Measurements from ENCODE around the gene PUM1.

Gene PUM1

DNA sequence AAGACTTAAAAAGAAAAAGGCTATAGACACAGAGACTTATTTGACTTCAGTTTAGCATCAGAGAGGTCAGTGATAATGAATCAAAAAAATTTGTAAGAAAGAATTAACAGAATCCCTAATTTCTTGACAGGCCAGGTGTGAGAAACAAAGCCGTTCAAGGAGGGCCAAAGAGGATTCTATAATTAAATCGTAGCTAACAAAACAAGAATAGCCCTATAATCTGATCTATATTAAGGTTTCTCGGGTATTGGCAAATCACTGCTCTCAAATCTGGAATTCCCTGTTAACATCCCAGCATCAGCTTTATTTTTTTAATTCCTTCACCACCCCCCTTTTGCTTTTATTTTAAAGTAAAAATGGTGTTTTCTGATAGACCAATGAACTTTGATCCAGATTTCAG, 60.3 kb downstream of the PUM1 start:
- CTCF ChIA-PET: no interaction called here
- TF ChIP-seq FOXM1 (IDR thresholded peaks at IDR 0.05; ENCODE audit: borderline replicate concordance) (no peak), ARNT (IDR thresholded peaks at IDR 0.05) (no peak), FOXK2 (IDR thresholded peaks at IDR 0.05) (no peak), HDGF (IDR thresholded peaks at IDR 0.05; ENCODE audit: borderline replicate concordance) (no peak), TARDBP (IDR thresholded peaks at IDR 0.05) (no peak), FOXA1 (IDR thresholded peaks at IDR 0.05) (no peak), L3MBTL2 (conservative IDR thresholded peaks at IDR 0.05) (no peak)
- no peak for DNase-seq (ENCODE audit: extremely low spot score)
- POLR2A ChIA-PET: no interaction called here

DNA sequence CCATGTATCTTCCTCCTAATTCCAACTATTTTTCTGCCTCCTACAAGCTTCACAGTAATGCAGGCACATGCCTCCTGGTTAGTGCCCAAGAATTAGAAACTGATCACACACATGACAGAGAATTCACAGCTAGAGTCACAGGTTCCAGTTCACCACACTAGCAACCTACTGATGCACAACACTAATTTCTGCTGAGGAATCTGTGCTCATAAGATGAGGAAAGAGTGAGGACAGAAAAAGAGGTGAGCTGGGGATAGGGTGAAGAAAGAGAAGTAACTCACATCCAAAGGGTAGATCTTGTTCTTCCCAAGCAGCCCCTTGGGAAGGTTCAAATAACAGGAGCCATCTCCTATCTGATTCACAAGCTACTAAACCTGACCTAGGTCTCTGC, 61.3 kb downstream of the PUM1 start:
- ChIA-PET CTCF (no interaction called here), POLR2A (no interaction called here)
- no peak for DNase-seq (ENCODE audit: extremely low spot score)
- TF ChIP-seq ZNF384 (IDR thresholded peaks at IDR 0.05) (no peak), ARNT (IDR thresholded peaks at IDR 0.05) (no peak), TARDBP (IDR thresholded peaks at IDR 0.05) (no peak), FOXK2 (IDR thresholded peaks at IDR 0.05) (no peak), LEF1 (IDR thresholded peaks at IDR 0.05; ENCODE audit: borderline replicate concordance) (no peak), SP1 (IDR thresholded peaks at IDR 0.05) (no peak), SUZ12 (IDR thresholded peaks at IDR 0.05) (no peak), BHLHE40 (IDR thresholded peaks at IDR 0.05; ENCODE audit: borderline replicate concordance) (no peak), NFRKB (IDR thresholded peaks at IDR 0.05) (no peak), ELF4 (IDR thresholded peaks at IDR 0.05) (no peak), FOXM1 (IDR thresholded peaks at IDR 0.05; ENCODE audit: borderline replicate concordance) (no peak), CTBP1 (IDR thresholded peaks at IDR 0.05; ENCODE audit: borderline replicate concordance) (no peak), FOXA1 (IDR thresholded peaks at IDR 0.05) (no peak), L3MBTL2 (conservative IDR thresholded peaks at IDR 0.05) (no peak), HDGF (IDR thresholded peaks at IDR 0.05; ENCODE audit: borderline replicate concordance) (no peak)
- TF ChIP-seq, protein P1, sequence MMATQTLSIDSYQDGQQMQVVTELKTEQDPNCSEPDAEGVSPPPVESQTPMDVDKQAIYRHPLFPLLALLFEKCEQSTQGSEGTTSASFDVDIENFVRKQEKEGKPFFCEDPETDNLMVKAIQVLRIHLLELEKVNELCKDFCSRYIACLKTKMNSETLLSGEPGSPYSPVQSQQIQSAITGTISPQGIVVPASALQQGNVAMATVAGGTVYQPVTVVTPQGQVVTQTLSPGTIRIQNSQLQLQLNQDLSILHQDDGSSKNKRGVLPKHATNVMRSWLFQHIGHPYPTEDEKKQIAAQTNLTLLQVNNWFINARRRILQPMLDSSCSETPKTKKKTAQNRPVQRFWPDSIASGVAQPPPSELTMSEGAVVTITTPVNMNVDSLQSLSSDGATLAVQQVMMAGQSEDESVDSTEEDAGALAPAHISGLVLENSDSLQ (IDR thresholded peaks at IDR 0.05): no peak

DNA sequence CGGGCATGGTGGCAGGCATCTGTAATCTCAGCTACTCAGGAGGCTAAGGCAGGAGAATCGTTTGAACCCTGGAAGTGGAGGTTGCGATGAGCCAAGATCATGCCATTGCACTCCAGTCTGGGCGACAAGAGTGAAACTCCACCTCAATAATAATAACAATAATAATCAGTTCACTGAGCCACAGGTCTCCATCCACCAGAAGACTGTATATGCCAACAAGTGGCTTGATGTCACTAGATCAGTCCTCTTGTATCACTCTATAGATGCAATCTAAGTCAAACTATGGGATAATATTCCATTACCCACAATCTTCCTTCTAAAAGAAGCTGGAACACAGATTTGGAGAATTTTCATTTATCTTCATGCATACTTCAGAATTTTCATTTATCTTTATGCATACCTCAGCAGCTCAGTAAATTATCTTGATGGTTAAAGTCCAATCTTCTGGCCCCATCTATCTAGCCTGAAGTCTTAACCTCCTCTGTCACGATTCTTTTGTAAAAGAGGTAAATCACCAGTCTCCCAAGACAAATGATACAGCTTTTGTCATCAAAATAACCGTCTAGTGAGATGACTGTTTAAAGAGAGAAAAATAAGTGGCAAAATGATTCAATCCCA, 61.8 kb downstream of the PUM1 start:
- DNase-seq (ENCODE audit: extremely low spot score): no peak
- TF ChIP-seq TARDBP (IDR thresholded peaks at IDR 0.05) (no peak), CTBP1 (IDR thresholded peaks at IDR 0.05; ENCODE audit: borderline replicate concordance) (no peak), FOXM1 (IDR thresholded peaks at IDR 0.05; ENCODE audit: borderline replicate concordance) (no peak), HDGF (IDR thresholded peaks at IDR 0.05; ENCODE audit: borderline replicate concordance) (no peak), FOXA1 (IDR thresholded peaks at IDR 0.05) (no peak), NFRKB (IDR thresholded peaks at IDR 0.05) (no peak), LEF1 (IDR thresholded peaks at IDR 0.05; ENCODE audit: borderline replicate concordance) (no peak), ZNF384 (IDR thresholded peaks at IDR 0.05) (no peak), ELF4 (IDR thresholded peaks at IDR 0.05) (no peak)
- TF ChIP-seq, protein P1 (IDR thresholded peaks at IDR 0.05): no peak
- ChIA-PET POLR2A (no interaction called here), CTCF (no interaction called here)

DNA sequence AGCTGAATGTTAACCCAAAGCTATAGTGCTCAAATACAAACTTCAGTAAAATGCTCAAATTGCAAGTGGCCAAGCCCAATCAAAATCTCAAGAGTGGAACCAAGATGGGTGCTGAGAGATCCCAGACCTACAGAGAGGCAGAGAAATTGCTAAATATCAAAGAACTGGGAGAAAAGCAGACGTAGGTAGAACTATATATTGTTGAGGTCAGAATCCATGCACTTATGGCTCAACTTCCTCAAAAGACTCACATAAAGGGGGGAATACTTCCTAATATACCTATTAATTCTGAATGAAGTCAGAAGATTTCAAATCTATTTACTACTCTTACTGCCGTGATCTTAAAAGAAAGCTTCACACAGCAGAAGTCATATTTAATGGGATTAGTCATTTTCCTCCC, 65.2 kb downstream of the PUM1 start:
- CTCF ChIA-PET: no interaction called here

DNA sequence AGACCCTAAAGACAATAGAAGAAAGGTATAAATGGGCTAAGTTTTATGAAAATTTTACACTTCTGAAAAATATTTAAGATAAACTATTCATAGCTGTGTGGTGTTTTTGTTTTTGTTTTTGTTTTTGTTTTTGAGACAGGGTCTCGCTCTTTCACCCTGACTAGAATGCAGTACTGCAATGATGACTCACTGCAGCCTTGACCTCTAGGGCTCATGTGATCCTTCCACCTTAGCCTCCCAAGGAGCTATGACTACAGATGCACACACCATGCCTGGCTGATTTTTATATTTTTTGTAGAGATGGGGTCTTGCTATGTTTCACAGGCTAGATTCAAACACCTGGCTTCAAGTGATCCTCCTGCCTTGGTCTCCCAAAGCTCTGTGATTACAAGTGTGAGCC, 66.6 kb downstream of the PUM1 start:
- no peak for DNase-seq (ENCODE audit: extremely low spot score)
- CTCF ChIA-PET: interaction anchor here (1.2 kb wide), 1 partner anchor 122 kb away, joined by 3 read pairs; no protein-coding TSS in a partner anchor

More for the DNA sequence above, 65.2 kb downstream of the PUM1 start:
- TF ChIP-seq ELF4 (IDR thresholded peaks at IDR 0.05) (no peak), SUZ12 (IDR thresholded peaks at IDR 0.05) (no peak), BHLHE40 (IDR thresholded peaks at IDR 0.05; ENCODE audit: borderline replicate concordance) (no peak), FOXM1 (IDR thresholded peaks at IDR 0.05; ENCODE audit: borderline replicate concordance) (no peak), FOXK2 (IDR thresholded peaks at IDR 0.05) (no peak), ARNT (IDR thresholded peaks at IDR 0.05) (no peak), HDGF (IDR thresholded peaks at IDR 0.05; ENCODE audit: borderline replicate concordance) (no peak), NFRKB (IDR thresholded peaks at IDR 0.05) (no peak), FOXA1 (IDR thresholded peaks at IDR 0.05) (no peak), TARDBP (IDR thresholded peaks at IDR 0.05) (no peak), L3MBTL2 (conservative IDR thresholded peaks at IDR 0.05) (no peak), ZNF384 (IDR thresholded peaks at IDR 0.05) (no peak), LEF1 (IDR thresholded peaks at IDR 0.05; ENCODE audit: borderline replicate concordance) (no peak), SP1 (IDR thresholded peaks at IDR 0.05) (no peak), CTBP1 (IDR thresholded peaks at IDR 0.05; ENCODE audit: borderline replicate concordance) (no peak)
- TF ChIP-seq, protein P1 (IDR thresholded peaks at IDR 0.05): no peak
- POLR2A ChIA-PET: no interaction called here
- no peak for DNase-seq (ENCODE audit: extremely low spot score)

More for the DNA sequence above, 66.6 kb downstream of the PUM1 start:
- TF ChIP-seq HDGF (IDR thresholded peaks at IDR 0.05; ENCODE audit: borderline replicate concordance) (no peak), FOXM1 (IDR thresholded peaks at IDR 0.05; ENCODE audit: borderline replicate concordance) (no peak), FOXK2 (IDR thresholded peaks at IDR 0.05) (no peak), SUZ12 (IDR thresholded peaks at IDR 0.05) (no peak), TARDBP (IDR thresholded peaks at IDR 0.05) (no peak), ELF4 (IDR thresholded peaks at IDR 0.05) (no peak), CTBP1 (IDR thresholded peaks at IDR 0.05; ENCODE audit: borderline replicate concordance) (no peak), BHLHE40 (IDR thresholded peaks at IDR 0.05; ENCODE audit: borderline replicate concordance) (no peak), SP1 (IDR thresholded peaks at IDR 0.05) (no peak), ZNF384 (IDR thresholded peaks at IDR 0.05) (no peak), L3MBTL2 (conservative IDR thresholded peaks at IDR 0.05) (no peak), LEF1 (IDR thresholded peaks at IDR 0.05; ENCODE audit: borderline replicate concordance) (no peak), FOXA1 (IDR thresholded peaks at IDR 0.05) (no peak), ARNT (IDR thresholded peaks at IDR 0.05) (no peak), NFRKB (IDR thresholded peaks at IDR 0.05) (no peak)
- TF ChIP-seq, protein P1 (IDR thresholded peaks at IDR 0.05): no peak
- POLR2A ChIA-PET: interaction anchor here (1.3 kb wide), 1 partner anchor 13 kb away, joined by 3 read pairs; no protein-coding TSS in a partner anchor

Data from HEK293T (cell line).